HCT116 (cell line): ENCODE results near the gene OR52N5. TPM values are rescaled to one million over a fixed set of nuclear protein-coding genes. Genes with fewer than 3 reads are reported as not detected.

Source experiments
- ATAC-seq: fragments of 200-7000 bp; cut with Tn5 transposase; 2 replicates; pipeline ENCODE4 v1.9.1; 2020; ENCODE audit warnings: mild to moderate bottlenecking, moderate library complexity
- BruUV-seq: library from RNA; stranded (reverse); fragments of 400-500 nt; replicated peaks from 2 replicates; lab custom pipeline; 2021; lab: Mats Ljungman, UMichigan
- CTCF ChIA-PET: fragments of 300-600 bp; sonication (Branson Sonifier 250); formaldehyde crosslinking; loops from one replicate; lab custom pipeline; 2021; ENCODE audit warnings: antibody characterized with exemption; lab: Charles Lee
- POLR2A ChIA-PET: fragments of 300-600, 350-600 bp; sonication (Branson Sonifier 250); formaldehyde crosslinking; loops from one replicate; lab custom pipeline; 2021; ENCODE audit warnings: antibody characterized with exemption; lab: Charles Lee
- RAD21 ChIA-PET, 2 experiments: fragments of 300-600 bp; sonication (Branson Sonifier 250); formaldehyde crosslinking; loops; one replicate each; lab custom pipeline; 2023; ENCODE audit warnings: low total read pairs in 2 of 2; ENCODE audit not compliant: uncharacterized antibody in 2 of 2, unreplicated experiment in 2 of 2, low non-redundant PET in 1 of 2; lab: Charles Lee
- DNase-seq: peaks from one replicate; pipeline ENCODE4 v3.0.0-alpha.2; 2010; ENCODE audit warnings: low read depth, low spot score
- H2AFZ ChIP-seq: fragments of 200-600 bp; shearing (Covaris generic), sonication (generic); 2 replicates; pipeline ENCODE4 v1.6.1; 2017; ENCODE audit warnings: low read depth, mixed run types, mixed read lengths, antibody characterized with exemption, low read length; ENCODE audit not compliant: poor library complexity, severe bottlenecking
- H3K27ac ChIP-seq: 2 replicates; pipeline ENCODE4 v1.5.1; 2012; ENCODE audit warnings: low read depth, low read length
- H3K27me3 ChIP-seq: fragments of 200-600 bp; sonication (generic); 2 replicates; pipeline ENCODE4 v1.6.1; 2016; ENCODE audit warnings: mixed run types, low read length, mixed read lengths; ENCODE audit not compliant: insufficient read depth
- H3K36me3 ChIP-seq, 2 experiments: fragments of 200-500 bp in 1 of 2; fragments of 200-600 bp in 1 of 2; sonication (Bioruptor generic) in 1 of 2; sonication (generic) in 1 of 2; 2 replicates each; pipeline versions ENCODE4 v1.5.1 to v1.6.1; 2014 to 2016; ENCODE audit warnings: low read length in 2 of 2, inconsistent platforms in 1 of 2, mixed read lengths in 1 of 2, mixed run types in 1 of 2; ENCODE audit not compliant: insufficient read depth in 2 of 2, control insufficient read depth in 1 of 2
- H3K4me1 ChIP-seq, 2 experiments: fragments of 200-600 bp in 1 of 2; sonication (generic) in 1 of 2; 2 replicates each; pipeline versions ENCODE4 v1.5.1 to v1.6.1; 2012 to 2017; ENCODE audit warnings: low read length in 2 of 2, inconsistent platforms in 1 of 2, mild to moderate bottlenecking in 1 of 2, mixed read lengths in 1 of 2, mixed run types in 1 of 2, moderate library complexity in 1 of 2; ENCODE audit not compliant: insufficient read depth in 2 of 2, control insufficient read depth in 1 of 2
- H3K4me2 ChIP-seq: fragments of 200-600 bp; sonication (generic); 2 replicates; pipeline ENCODE4 v1.6.1; 2017; ENCODE audit warnings: mixed run types, low read length, mixed read lengths
- H3K4me3 ChIP-seq, 2 experiments: fragments of 200-600 bp in 1 of 2; sonication (generic) in 1 of 2; replicated peaks in 1 of 2; 2 replicates each; pipeline ENCODE4 v1.5.1; 2011 to 2016; ENCODE audit warnings: low read length in 2 of 2, control low read depth in 1 of 2, low read depth in 1 of 2, mild to moderate bottlenecking in 1 of 2, mixed read lengths in 1 of 2, mixed run types in 1 of 2
- H3K79me2 ChIP-seq: fragments of 200-600 bp; sonication (generic); 2 replicates; pipeline ENCODE4 v1.6.1; 2017; ENCODE audit warnings: mild to moderate bottlenecking, mixed run types, low read length, moderate library complexity, mixed read lengths; ENCODE audit not compliant: insufficient read depth
- H3K9ac ChIP-seq: fragments of 200-600 bp; sonication (generic); 2 replicates; pipeline ENCODE4 v1.6.1; 2016; ENCODE audit warnings: low read length, mixed read lengths
- H3K9me2 ChIP-seq: fragments of 200-600 bp; sonication (generic), shearing (Covaris generic); 2 replicates; pipeline ENCODE4 v1.6.1; 2017; ENCODE audit warnings: mixed run types, mild to moderate bottlenecking, moderate library complexity; ENCODE audit not compliant: insufficient read depth
- H3K9me3 ChIP-seq, 2 experiments: fragments of 200-500 bp in 1 of 2; fragments of 200-600 bp in 1 of 2; sonication (Bioruptor generic) in 1 of 2; sonication (generic) in 1 of 2; 2 replicates each; pipeline ENCODE4 v1.6.1; 2014 to 2017; ENCODE audit warnings: low read length in 2 of 2, mixed read lengths in 2 of 2, inconsistent platforms in 1 of 2, low read depth in 1 of 2, mild to moderate bottlenecking in 1 of 2, mixed run types in 1 of 2, moderate library complexity in 1 of 2; ENCODE audit not compliant: control insufficient read depth in 1 of 2, insufficient read depth in 1 of 2
- H4K20me1 ChIP-seq: fragments of 200-600 bp; sonication (generic), shearing (Covaris generic); 2 replicates; pipeline ENCODE4 v1.6.1; 2017; ENCODE audit warnings: mixed run types, mild to moderate bottlenecking, moderate library complexity; ENCODE audit not compliant: insufficient read depth
- CBX3 ChIP-seq: IDR thresholded peaks from 2 replicates; pipeline ENCODE4 v1.6.1; 2012; ENCODE audit warnings: low read depth
- CTCF ChIP-seq, 3 experiments: fragments of 200-600 bp in 1 of 3; sonication (generic) in 1 of 3; IDR thresholded peaks in 2 of 3; conservative IDR thresholded peaks in 1 of 3; 2 replicates each; pipeline ENCODE4 v1.5.1; 2012 to 2017; ENCODE audit warnings: low read depth in 2 of 3, low read length in 2 of 3, antibody characterized with exemption in 1 of 3, borderline replicate concordance in 1 of 3, control low read depth in 1 of 3, mild to moderate bottlenecking in 1 of 3, mixed read lengths in 1 of 3, mixed run types in 1 of 3, moderate library complexity in 1 of 3; ENCODE audit not compliant: insufficient read depth in 1 of 3
- ELF1 ChIP-seq: IDR thresholded peaks from 2 replicates; pipeline ENCODE4 v1.6.1; 2012; ENCODE audit warnings: low read depth, borderline replicate concordance
- EZH2 ChIP-seq: fragments of 200-600 bp; sonication (generic); IDR thresholded peaks from 2 replicates; pipeline ENCODE4 v1.6.1; 2017; ENCODE audit warnings: antibody characterized with exemption, mixed run types
- EZH2phosphoT487 ChIP-seq: fragments of 200-600 bp; IDR thresholded peaks from 2 replicates; pipeline ENCODE4 v1.6.1; 2018; ENCODE audit warnings: antibody characterized with exemption, borderline replicate concordance
- RAD21 ChIP-seq: IDR thresholded peaks from 2 replicates; pipeline ENCODE4 v1.6.1; 2012; ENCODE audit warnings: low read depth, mild to moderate bottlenecking
- SP1 ChIP-seq: IDR thresholded peaks from 2 replicates; pipeline ENCODE4 v1.6.1; 2012; ENCODE audit warnings: low read depth
- SRF ChIP-seq: IDR thresholded peaks from 2 replicates; pipeline ENCODE4 v1.6.1; 2012; ENCODE audit warnings: low read depth
- TCF7L2 ChIP-seq: IDR thresholded peaks from 2 replicates; pipeline ENCODE4 v1.7.0; 2011; ENCODE audit warnings: borderline replicate concordance, inconsistent platforms; ENCODE audit not compliant: insufficient read depth, insufficient read length; ENCODE audit errors: extremely low read depth
- YY1 ChIP-seq: IDR thresholded peaks from 2 replicates; pipeline ENCODE4 v1.6.1; 2011; ENCODE audit warnings: low read length, low read depth, moderate library complexity, mild to moderate bottlenecking; ENCODE audit not compliant: insufficient replicate concordance; ENCODE audit errors: extremely low read depth
- intact Hi-C: fragments of 100-400 bp; cut with micrococcal nuclease; formaldehyde crosslinking; loops from 2 replicates; pipeline ENCODE4 v1.10.0; 2022
- total RNA-seq: library from RNA; stranded (reverse); gene quantifications from one replicate; pipeline ENCODE4 v1.2.1, GENCODE V29; 2021; ENCODE audit not compliant: unreplicated experiment
- TF ChIP-seq, protein P1 (sequence below): IDR thresholded peaks from 2 replicates; pipeline ENCODE4 v1.6.1; 2011; ENCODE audit warnings: mild to moderate bottlenecking, low read length, moderate library complexity; ENCODE audit not compliant: insufficient replicate concordance; ENCODE audit errors: extremely low read depth
- TF ChIP-seq, protein P2 (sequence below): IDR thresholded peaks from 2 replicates; pipeline ENCODE4 v1.6.1; 2012

OR52N5 gene
- total RNA-seq, 1 experiment from 2014 or later: not detected

DNA sequence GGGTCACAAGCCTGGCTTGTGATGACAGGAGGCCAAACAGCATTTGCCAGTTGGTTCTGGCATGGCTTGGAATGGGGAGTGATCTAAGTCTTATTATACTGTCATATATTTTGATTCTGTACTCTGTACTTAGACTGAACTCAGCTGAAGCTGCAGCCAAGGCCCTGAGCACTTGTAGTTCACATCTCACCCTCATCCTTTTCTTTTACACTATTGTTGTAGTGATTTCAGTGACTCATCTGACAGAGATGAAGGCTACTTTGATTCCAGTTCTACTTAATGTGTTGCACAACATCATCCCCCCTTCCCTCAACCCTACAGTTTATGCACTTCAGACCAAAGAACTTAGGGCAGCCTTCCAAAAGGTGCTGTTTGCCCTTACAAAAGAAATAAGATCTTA is 46.1 kb downstream of the OR52N5 start:
- H3K79me2 ChIP-seq: no peaks in the 10 kb centered on the region
- intact Hi-C loops: no loop called here
- CTCF ChIA-PET: no interaction called here

More for the DNA sequence above, 46.1 kb downstream of the OR52N5 start:
- POLR2A ChIA-PET: no interaction called here
- Histone ChIP-seq H4K20me1 (no peaks in the 10 kb centered on the region), H3K27ac (no peak overlapping the region), H3K9me2 (no peaks in the 10 kb centered on the region), H3K9ac (no peak overlapping the region), H3K4me2 (no peak overlapping the region), H3K27me3 (peaks cover 87% of the 10 kb centered on the region), H3K9me3 (no peaks in the 10 kb centered on the region), H3K4me3 (no peak overlapping the region), H2AFZ (no peak overlapping the region), H3K4me1 (no peaks in the 10 kb centered on the region), H3K36me3 (no peaks in the 10 kb centered on the region)
- ATAC-seq (no peak), DNase-seq (no peak)
- RAD21 ChIA-PET: no interaction called here
- TF ChIP-seq ELF1: no peak
- no peak for TF ChIP-seq EZH2
- no peak for TF ChIP-seq SP1
- no peak for TF ChIP-seq EZH2phosphoT487
- TF ChIP-seq TCF7L2: no peak
- TF ChIP-seq SRF: no peak
- no peak for TF ChIP-seq YY1
- TF ChIP-seq CTCF (IDR thresholded peaks at IDR 0.05 in 2 of 3, conservative IDR thresholded peaks at IDR 0.05 in 1 of 3; ENCODE audit: borderline replicate concordance in 1 of 3, insufficient read depth in 1 of 3, low read depth in 2 of 3, low read length in 2 of 3): no peak
- TF ChIP-seq, protein P1, sequence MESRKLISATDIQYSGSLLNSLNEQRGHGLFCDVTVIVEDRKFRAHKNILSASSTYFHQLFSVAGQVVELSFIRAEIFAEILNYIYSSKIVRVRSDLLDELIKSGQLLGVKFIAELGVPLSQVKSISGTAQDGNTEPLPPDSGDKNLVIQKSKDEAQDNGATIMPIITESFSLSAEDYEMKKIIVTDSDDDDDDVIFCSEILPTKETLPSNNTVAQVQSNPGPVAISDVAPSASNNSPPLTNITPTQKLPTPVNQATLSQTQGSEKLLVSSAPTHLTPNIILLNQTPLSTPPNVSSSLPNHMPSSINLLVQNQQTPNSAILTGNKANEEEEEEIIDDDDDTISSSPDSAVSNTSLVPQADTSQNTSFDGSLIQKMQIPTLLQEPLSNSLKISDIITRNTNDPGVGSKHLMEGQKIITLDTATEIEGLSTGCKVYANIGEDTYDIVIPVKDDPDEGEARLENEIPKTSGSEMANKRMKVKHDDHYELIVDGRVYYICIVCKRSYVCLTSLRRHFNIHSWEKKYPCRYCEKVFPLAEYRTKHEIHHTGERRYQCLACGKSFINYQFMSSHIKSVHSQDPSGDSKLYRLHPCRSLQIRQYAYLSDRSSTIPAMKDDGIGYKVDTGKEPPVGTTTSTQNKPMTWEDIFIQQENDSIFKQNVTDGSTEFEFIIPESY: no peak
- TF ChIP-seq, protein P2, sequence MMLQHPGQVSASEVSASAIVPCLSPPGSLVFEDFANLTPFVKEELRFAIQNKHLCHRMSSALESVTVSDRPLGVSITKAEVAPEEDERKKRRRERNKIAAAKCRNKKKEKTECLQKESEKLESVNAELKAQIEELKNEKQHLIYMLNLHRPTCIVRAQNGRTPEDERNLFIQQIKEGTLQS: no peak
- no peak for TF ChIP-seq CBX3
- no peak for TF ChIP-seq RAD21
- BruUV-seq: no TSS peak
